Fibroblast of skin of left biceps (primary cell): ENCODE results near the gene TMEM132A.

ENCODE experiments used
- DNase-seq, 2 experiments: peaks; one replicate each; pipeline ENCODE4 v3.0.0-alpha.2; 2013; ENCODE audit warnings: low read depth in 2 of 2

The TMEM132A gene, protein sequence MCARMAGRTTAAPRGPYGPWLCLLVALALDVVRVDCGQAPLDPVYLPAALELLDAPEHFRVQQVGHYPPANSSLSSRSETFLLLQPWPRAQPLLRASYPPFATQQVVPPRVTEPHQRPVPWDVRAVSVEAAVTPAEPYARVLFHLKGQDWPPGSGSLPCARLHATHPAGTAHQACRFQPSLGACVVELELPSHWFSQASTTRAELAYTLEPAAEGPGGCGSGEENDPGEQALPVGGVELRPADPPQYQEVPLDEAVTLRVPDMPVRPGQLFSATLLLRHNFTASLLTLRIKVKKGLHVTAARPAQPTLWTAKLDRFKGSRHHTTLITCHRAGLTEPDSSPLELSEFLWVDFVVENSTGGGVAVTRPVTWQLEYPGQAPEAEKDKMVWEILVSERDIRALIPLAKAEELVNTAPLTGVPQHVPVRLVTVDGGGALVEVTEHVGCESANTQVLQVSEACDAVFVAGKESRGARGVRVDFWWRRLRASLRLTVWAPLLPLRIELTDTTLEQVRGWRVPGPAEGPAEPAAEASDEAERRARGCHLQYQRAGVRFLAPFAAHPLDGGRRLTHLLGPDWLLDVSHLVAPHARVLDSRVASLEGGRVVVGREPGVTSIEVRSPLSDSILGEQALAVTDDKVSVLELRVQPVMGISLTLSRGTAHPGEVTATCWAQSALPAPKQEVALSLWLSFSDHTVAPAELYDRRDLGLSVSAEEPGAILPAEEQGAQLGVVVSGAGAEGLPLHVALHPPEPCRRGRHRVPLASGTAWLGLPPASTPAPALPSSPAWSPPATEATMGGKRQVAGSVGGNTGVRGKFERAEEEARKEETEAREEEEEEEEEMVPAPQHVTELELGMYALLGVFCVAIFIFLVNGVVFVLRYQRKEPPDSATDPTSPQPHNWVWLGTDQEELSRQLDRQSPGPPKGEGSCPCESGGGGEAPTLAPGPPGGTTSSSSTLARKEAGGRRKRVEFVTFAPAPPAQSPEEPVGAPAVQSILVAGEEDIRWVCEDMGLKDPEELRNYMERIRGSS

DNA sequence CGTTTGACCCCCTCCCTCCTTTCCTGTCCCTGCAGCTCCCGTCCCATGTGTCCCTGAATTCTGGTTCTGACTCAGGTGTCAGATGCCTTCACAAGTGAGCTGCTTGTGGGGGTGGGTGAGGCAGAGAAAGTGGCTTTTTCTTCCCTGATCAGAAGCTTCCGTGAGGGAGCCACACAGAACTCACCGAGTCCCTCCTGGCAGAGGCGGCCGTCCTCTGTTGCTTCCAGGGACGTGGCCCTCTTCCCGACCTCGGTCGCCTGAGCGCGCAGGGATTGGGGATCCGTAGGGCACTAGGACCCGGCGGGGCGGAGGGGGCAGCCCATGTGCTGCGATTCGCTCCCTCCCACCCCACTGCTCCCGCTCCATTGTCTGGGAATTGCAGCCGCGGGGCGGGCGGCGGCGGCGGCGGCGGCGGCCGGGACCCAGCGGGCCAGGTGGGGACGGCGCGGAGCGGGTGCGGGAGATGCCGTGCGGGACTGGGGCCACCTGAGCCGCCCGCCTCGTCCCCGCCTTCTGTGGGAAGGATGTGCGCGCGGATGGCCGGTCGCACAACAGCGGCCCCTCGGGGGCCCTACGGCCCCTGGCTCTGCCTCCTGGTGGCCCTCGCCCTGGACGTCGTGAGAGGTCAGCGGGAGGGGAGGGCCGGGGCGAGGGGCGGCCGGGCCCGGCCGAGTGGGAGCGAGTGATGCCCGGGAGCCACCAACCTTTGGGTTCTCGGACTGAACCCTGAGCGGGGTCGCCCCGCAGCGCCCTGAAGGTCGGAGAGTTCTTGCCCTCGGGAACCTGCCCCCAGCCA lies at the start of gene TMEM132A:
TMEM132A (plus strand) TSS at position 351 of the 796 bp plus-strand sequence; CDS start at position 525, 174 bp downstream.
- peak in 1 of 2 experiments; percentile 19 for DNase-seq

DNA sequence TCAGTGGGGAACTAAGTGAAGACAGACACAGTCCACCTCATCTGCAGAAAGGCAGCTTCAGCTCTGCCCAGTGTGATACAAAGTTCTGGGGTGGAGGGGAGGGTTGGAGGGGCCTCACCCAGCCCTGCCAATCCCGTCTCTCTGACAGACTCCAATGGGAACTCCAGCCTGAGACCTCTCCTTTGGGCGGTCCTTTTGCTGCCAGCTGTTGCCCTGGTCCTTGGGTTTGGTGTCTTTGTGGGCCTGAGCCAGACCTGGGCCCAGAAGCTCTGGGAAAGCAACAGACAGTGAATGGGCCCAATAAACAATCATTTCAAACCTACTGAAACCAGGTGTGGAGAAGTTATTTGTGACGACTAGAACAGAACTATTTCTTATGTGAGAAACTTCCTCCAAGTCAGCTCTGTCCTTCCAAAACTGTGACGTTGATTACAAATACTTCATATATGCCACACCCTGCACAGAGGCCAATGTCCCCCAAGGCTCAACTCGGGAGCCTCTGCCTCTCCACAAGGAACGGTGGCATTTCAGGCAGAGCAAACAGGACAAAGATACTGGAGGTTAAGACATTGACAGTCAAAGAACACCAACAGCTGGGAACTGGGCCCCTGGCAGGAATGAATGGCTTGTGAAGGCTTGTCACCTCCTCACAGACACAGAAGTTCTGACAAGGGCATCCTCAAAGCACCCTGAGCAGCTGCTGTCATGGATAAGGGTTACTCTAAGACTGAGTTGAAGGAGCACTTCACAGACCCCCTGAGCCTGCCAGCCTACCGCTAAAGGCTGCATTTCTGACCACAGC lies 48.7 kb upstream of the TMEM132A start:
- DNase-seq, result no peak

DNA sequence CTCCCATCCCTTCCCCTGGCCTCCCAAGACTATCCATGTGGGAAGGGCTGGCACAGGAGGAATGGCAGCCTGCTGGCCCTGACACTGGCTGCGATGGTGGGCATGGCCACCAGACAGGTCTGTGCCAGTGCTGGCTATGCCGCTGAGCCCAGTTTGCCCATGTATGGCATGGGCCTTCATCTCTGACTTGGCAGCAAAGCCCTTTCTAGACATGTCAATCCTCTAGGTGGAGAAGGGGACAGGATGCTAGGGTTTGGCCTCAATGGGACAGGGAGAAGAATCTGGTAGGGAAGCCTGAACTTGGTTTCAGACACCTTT lies 48.1 kb upstream of the TMEM132A start:
- no peak for DNase-seq

DNA sequence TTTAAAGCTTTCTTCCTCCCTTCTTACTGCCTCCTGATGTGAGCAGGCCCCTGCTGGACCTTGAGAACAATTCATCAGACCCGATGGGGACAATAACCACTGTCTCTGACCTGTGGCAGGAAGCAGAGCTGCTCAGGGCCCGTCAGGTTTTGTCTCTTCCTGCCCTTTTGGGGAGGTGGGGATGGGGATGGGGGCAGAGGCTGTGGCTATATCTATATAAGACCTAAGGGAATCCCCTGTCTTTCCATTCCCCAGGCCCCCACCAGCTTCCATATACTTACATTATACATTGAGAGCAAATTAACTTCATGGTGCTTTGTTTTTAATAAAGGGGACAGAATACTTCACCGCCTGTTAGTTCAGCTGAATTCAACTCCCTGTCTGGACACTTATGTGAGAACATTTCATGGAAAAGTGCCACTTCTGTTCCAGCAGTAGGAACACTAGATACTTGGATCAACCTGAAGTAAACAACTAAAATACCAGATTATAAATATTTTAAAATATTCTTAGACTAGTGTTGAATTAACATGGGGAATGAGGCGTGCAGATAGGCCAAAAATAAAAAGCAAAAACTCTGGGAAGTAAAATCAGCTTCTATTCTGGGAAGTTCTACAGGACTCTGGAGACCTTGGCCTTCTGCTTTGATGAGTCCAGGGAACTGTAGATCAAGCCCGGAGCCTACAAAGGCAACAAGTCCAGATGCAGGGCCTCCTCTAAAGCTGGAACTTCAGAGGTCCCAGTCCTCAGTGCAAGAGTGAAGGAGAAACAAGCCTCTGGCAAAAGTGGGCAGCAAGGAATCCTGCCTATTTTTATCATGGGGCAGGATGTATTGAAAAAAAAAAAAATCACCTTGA lies 45.8 kb upstream of the TMEM132A start:
- DNase-seq, result no peak

DNA sequence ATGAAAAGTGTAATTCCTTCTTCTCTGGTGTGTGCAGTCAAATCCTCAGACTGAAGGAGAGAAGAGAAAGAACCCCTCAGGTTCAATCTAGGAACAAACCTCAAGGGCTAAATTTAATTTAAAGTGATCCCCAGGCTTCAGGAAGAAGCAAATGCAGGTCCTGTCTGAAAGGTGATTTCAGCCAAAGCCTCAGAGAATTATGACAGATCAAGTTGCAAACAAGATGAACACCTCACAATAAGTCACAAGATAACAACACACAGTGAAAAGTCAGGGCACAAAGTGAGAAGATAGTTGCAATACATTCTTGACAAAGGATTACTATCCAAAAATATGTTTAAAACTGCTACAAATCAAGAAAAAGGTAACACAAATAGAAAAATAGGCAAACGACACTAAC lies 45.2 kb upstream of the TMEM132A start:
- no peak for DNase-seq

DNA sequence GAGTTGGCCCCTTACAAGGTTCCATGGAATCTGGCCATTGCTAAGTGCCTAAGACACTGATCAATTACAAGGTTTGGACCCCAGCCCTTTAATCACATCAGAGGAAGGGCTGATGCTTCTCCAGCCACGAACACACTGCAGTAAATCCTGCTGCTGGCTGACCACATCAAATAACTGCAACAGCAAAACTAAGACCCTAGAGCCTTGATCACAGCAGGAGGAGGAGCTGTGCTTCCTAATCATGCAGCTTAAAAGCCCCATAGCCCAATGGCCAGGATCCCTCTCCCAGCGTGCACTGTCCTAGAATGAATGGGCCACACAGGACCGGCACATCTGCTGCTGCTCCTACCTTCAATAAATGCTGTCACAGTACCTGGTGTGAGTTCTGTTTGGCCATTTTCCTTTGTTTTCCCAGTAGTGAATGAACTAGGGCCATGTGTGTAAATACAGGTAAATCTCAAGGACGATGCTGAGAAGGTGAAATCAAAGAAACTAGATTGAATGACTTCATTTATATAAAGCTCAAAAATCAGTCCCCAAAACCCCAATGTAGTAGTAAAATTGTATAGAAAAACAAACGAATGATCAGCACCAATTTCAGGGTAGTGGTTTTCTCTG lies 44.2 kb upstream of the TMEM132A start:
- DNase-seq, result no peak

DNA sequence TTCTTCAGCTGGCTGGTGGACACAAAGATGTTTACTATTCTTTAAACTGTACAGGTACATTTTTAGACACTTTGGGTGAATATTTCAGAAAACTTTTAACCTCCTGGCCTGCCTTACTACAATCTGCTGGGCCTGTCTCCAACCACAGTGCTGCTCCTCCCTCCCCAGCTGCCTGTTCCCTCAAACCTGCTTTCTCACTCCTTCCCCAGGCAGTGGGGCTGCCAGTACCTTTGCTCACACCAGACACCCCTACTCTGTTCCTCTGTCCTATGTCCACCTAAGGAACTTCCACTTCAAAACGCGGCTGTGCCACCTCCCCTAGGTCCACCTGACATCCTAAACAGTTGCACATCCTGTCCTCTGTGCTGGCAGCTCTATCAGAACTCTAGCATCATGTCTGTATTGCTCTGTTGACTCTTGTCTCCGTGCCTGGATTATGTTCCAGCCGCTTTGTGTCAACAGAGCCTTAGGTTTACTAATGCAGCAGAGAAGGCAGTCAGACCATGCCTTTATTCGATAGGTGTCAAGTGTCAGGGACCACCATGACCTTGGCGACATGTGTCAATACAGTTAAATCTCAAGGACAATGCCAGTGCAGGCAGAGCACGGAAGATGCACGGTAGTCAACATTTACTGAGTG lies 43.5 kb upstream of the TMEM132A start:
- DNase-seq, result no peak

DNA sequence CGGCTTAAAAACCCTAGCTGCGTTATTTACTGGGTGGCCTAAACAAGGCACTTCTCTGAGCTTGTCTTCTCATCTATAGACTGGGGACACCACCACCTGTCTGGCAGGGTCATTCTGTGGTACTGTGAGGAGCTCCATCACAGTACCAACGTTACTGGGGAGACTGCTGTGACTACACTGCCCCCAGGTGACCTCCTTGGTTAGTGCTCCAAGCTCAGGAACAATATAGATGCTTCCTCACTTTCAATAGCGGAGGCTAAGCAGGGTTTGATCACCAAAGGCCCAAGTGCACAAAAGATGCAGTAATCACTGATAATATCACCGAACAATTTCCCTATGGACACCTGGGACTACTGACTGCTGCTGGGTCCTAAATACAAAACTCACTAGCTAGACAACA lies 36.7 kb upstream of the TMEM132A start:
- no peak for DNase-seq

DNA sequence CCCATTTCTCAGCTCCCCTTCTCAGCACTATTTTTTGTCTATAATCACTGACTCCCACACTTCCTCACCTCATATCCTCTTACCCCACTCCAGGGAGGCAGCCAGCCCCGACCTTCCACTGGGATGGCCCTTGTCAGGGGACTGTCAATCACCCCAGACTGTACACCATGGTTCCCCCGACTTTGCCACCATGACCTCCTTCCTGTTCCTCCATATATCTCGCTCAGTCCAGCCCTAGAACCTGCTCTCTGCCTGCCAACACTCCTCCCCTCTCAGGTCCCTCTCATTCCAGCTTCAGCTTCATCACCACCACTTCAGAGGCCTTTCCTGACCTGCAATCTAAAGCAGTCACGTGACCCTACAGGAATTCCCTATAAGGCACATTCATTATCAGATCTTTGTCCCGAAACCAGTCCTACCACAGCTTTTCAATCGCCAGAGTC lies 34.4 kb upstream of the TMEM132A start:
- DNase-seq, result no peak

DNA sequence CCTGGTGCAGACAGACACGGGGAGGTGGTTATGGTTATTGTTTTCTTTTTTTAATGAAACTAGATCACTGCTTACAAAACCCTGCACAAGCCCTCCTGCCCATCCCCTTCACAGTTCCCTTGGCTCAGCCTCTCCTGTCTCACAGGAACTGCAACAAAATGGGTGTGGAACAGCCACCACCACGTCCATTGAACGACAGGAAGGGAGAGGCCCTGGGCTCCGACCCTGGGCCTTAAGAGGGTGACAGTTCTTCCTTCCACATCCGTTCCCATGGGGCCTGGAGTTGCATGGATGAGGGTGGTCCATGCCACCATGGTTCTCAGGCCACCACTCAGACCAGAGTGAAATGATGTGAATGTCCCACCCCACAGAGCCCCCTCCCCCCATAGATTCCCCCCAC lies 33.6 kb upstream of the TMEM132A start:
- DNase-seq, result no peak

DNA sequence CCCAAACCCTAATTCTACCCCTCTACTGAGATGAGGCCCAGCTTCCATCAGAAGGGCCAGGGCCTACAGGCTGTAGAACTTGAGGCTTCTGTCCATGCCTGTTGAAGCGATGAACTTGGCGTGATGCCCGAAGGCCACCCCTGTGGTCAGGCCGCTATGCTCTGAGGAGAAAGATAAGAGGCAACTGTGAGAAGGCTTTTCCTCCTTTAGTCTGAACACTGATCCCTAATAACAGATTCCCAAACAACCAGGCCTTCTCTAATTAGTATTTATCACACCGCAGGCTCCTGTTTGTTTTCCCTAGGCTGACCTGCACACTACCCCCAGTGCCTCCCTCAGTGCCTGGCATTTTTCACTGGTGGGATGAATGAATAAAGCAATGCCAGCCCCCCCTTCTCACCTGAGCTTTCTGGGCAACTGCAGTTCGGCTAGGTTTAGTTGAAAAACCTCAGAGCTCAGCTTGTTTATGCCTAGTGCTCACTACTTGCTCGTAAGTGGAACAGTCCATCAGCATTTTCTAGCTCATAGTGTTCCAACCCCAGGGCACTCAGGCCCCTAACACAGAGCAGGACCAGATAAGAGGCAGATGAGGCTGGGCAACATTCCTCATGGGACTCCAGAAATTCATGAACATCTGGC lies 33.0 kb upstream of the TMEM132A start:
- DNase-seq, result no peak

DNA sequence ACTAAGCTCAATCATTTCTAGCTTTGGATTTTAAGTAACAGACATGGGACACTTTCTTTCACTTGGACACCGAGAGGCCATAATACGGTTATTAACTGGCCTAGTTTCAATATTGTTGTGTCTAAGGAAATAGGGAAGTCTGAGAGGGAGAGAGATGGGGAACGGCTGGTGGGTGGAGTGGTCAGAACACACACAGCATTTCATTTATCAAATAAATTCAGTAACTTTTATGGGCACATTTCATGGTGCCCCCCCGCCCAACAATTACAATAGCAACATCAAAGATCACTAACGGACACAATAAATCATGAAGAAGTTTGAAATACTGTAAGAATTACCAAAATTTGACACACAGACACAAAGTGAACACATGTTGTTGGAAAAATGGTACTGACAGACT lies 28.6 kb upstream of the TMEM132A start:
- no peak for DNase-seq

DNA sequence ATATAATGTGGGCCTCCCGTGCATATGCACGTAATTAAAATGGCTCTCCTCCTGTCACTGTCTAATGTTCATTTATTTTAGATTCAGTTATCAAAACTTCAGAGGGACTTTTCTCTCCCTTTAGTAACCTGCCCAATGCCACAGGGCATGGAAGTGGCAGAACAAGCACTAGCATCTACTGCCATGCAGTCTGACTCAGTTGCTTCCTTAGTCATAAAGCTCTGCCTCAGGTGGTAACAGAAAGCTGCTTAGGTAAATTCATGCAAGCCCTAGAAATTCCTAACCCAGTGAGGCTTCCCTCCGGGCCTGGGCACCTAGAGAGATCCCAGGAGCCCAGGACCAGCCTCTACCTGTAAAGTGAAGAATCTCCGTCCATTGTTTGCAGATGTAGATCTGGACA lies 26.8 kb upstream of the TMEM132A start:
- no peak for DNase-seq

DNA sequence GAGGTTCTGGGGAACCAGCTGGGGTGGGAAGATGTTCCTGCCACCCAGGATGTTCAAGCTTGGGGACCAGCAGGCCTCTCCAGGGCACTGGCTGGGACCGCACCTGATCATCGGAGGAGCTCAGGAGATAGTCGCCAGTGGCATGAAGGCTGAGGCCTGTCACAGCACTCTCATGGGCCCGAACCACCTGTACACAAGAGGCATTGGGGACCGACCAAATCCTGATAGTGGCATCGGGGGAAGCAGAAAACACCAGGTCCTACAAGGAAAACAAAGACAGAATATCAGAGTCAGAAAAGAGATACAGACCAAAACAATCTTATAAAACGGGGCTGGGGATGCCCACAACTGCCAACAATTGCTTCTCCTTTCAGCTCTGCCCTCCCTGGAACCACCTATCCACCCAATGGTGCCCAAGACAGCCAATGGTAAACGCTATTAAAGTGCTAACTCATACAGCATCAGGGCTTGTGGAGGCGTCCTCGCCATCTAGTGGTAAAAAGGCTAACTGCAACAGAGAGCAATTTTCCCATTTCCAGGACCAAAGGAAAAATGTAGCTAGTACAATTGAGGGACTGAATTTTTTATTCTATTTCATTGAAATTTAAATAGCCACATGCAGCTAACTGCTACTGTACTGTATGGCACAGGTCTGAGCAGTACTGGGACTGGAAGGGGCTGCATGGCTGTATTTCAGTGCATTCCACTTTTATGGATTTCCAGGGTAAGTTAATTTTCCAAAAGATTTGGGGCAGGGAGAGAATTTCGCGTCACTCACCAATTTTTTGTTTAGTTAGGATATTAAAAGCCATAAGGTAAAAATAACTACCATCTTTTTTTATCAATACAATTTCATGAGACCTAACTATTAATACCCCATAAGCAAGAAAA lies 25.0 kb upstream of the TMEM132A start:
- DNase-seq, result no peak

DNA sequence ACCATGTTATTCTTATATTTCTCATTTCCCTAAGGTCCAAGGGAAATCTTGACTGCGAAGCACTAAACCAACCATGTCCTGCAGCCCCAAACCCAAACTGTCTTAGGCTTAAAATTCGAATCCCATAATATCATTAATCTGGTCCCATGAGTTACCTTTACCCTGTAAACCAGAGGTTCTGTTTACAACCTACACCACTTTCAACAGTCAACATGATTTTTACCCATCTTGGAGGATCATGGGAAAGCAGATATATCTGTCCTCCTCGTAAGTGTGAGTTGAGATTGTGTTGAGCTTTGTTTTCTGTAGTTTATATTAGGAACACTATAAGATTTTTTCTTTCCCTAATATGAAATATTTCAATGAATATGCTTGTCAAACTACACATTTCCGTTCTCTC lies 24.3 kb upstream of the TMEM132A start:
- no peak for DNase-seq

DNA sequence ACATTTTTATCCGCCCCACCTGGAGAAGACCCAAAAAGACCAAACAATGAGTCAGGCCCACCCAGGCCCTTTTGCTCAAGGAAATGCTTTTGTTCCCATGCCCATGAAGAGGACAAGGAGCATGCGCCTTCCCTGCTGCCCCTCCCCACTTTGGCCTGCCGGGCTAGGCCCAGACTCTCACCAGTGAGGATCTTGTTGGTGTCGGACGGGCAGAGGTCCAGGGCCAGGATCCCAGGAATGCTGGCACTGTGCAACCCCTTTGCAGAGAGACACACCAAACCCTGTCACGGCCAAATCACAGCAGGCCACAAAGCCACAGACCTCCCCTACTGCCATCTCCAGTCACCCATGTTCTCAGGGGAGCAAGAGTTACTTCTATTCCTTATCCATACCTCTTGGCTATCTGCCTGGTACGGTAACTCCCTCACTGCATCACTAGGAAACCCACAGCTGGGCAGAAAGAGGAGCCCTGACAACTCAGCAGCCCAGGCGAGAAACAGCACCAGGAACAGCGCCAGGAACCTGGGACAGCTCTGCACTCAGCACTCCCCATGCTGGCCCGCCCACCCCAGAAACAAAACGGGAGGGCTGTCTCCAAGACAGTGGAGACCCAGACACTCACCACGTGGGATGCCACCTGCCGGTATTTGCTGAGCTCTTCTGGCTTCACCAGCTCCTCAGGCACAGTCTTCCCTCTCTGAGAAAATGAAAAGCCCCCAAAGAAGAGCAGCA lies 23.4 kb upstream of the TMEM132A start:
- no peak for DNase-seq

DNA sequence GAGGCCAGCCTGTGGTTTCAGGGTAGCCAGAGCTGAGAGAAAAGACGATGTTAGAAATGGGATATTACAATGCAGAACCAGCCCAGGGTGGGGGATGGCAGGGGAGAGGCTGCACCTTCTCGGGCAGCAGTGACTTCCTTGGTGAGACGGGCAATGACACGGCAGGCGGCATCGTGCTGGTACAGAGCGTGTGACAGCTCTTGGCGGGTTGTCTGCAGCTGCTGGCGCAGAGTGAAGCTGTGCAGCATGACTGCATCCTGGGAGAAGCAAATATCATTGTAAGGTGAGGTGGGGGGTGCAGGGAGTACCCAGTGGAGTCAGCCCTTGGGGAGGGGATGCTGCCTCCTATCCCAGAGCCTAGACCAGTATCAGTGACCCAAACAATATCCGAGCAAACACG lies 21.6 kb upstream of the TMEM132A start:
- no peak for DNase-seq
